DND-41 (cell line): ENCODE measurements around the gene HNF1B.

Experiments used
- ATAC-seq: fragments of 200-7000 bp; cut with Tn5 transposase; 3 replicates; pipeline ENCODE4 v1.9.1; 2021; ENCODE audit warnings: low read depth; ENCODE audit not compliant: insufficient read depth
- DNase-seq: peaks from one replicate; pipeline ENCODE4 v3.0.0-alpha.2; 2020
- H2AFZ ChIP-seq: 2 replicates; pipeline ENCODE4 v1.6.0; 2012; ENCODE audit warnings: low read depth, low read length
- H3K27ac ChIP-seq: 2 replicates; pipeline ENCODE4 v1.5.1; 2012; ENCODE audit warnings: low read length, inconsistent platforms
- H3K27me3 ChIP-seq: fragments of 200-600 bp; sonication (generic); 2 replicates; pipeline ENCODE4 v1.6.0; 2012; ENCODE audit warnings: low read length, mild to moderate bottlenecking, inconsistent platforms; ENCODE audit not compliant: insufficient read depth, poor library complexity
- H3K36me3 ChIP-seq: 2 replicates; pipeline ENCODE4 v1.5.1; 2012; ENCODE audit warnings: low read length, inconsistent platforms; ENCODE audit not compliant: insufficient read depth
- H3K4me1 ChIP-seq: 2 replicates; pipeline ENCODE4 v1.5.1; 2012; ENCODE audit warnings: mild to moderate bottlenecking, low read length; ENCODE audit not compliant: insufficient read depth
- H3K4me2 ChIP-seq: 2 replicates; pipeline ENCODE4 v1.6.0; 2012; ENCODE audit warnings: mild to moderate bottlenecking, moderate library complexity, low read length, inconsistent platforms; ENCODE audit not compliant: insufficient read depth
- H3K4me3 ChIP-seq, 2 experiments: fragments of 200-600 bp in 1 of 2; shearing (Covaris generic) in 1 of 2; 2 replicates each; pipeline ENCODE4 v1.5.1; 2012 to 2016; ENCODE audit warnings: inconsistent platforms in 2 of 2, low read length in 2 of 2, mild to moderate bottlenecking in 2 of 2, low read depth in 1 of 2, moderate library complexity in 1 of 2
- H3K79me2 ChIP-seq: 2 replicates; pipeline ENCODE4 v1.6.0; 2012; ENCODE audit warnings: low read length, inconsistent platforms; ENCODE audit not compliant: insufficient read depth
- H3K9ac ChIP-seq: 2 replicates; pipeline ENCODE4 v1.6.0; 2012; ENCODE audit warnings: low read depth, mild to moderate bottlenecking, inconsistent platforms, low read length, moderate library complexity
- H3K9me3 ChIP-seq: 2 replicates; pipeline ENCODE4 v1.5.1; 2012; ENCODE audit warnings: low read length, moderate library complexity, mild to moderate bottlenecking, inconsistent platforms; ENCODE audit not compliant: insufficient read depth, severe bottlenecking
- H4K20me1 ChIP-seq: 2 replicates; pipeline ENCODE4 v1.6.0; 2012; ENCODE audit warnings: low read length; ENCODE audit not compliant: insufficient read depth
- EZH2 ChIP-seq: IDR thresholded peaks from 3 replicates; pipeline ENCODE4 v1.6.1; 2012; ENCODE audit warnings: borderline replicate concordance, low read depth, mild to moderate bottlenecking, moderate library complexity, low read length, inconsistent platforms; ENCODE audit not compliant: severe bottlenecking
- TF ChIP-seq, protein P1 (sequence below): IDR thresholded peaks from 2 replicates; pipeline ENCODE4 v1.5.1; 2012; ENCODE audit warnings: borderline replicate concordance, low read length, moderate library complexity, mild to moderate bottlenecking; ENCODE audit not compliant: poor library complexity, severe bottlenecking; ENCODE audit errors: extremely low read depth

HNF1B gene

GRCh38 chr17:37699285-37699973 lies 45.4 kb downstream of the HNF1B start:
- no peaks in the 10 kb centered on the region for H3K79me2 ChIP-seq
- no peak overlapping the region for H3K27ac ChIP-seq
- ATAC-seq (no peak), DNase-seq (no peak)
- H3K4me2 ChIP-seq: no peak overlapping the region
- H3K4me1 ChIP-seq: no peaks in the 10 kb centered on the region
- H3K9ac ChIP-seq: no peak overlapping the region
- no peak overlapping the region for H2AFZ ChIP-seq
- no peak for TF ChIP-seq EZH2
- TF ChIP-seq, protein P1, sequence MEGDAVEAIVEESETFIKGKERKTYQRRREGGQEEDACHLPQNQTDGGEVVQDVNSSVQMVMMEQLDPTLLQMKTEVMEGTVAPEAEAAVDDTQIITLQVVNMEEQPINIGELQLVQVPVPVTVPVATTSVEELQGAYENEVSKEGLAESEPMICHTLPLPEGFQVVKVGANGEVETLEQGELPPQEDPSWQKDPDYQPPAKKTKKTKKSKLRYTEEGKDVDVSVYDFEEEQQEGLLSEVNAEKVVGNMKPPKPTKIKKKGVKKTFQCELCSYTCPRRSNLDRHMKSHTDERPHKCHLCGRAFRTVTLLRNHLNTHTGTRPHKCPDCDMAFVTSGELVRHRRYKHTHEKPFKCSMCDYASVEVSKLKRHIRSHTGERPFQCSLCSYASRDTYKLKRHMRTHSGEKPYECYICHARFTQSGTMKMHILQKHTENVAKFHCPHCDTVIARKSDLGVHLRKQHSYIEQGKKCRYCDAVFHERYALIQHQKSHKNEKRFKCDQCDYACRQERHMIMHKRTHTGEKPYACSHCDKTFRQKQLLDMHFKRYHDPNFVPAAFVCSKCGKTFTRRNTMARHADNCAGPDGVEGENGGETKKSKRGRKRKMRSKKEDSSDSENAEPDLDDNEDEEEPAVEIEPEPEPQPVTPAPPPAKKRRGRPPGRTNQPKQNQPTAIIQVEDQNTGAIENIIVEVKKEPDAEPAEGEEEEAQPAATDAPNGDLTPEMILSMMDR: no peak
- H3K27me3 ChIP-seq: peaks cover 16% of the 10 kb centered on the region
- no peak overlapping the region for H3K4me3 ChIP-seq
- H3K36me3 ChIP-seq: no peaks in the 10 kb centered on the region
- H3K9me3 ChIP-seq: no peaks in the 10 kb centered on the region
- no peaks in the 10 kb centered on the region for H4K20me1 ChIP-seq

- Histone ChIP-seq H3K9me3 (no peaks in the 10 kb centered on the region), H3K4me2 (no peak overlapping the region), H2AFZ (no peak overlapping the region), H3K4me3 (no peak overlapping the region), H3K4me1 (no peaks in the 10 kb centered on the region), H4K20me1 (no peaks in the 10 kb centered on the region), H3K9ac (no peak overlapping the region), H3K79me2 (no peaks in the 10 kb centered on the region), H3K27me3 (peaks cover 13% of the 10 kb centered on the region), H3K36me3 (no peaks in the 10 kb centered on the region), H3K27ac (no peak overlapping the region)
- ATAC-seq (no peak), DNase-seq (no peak)
- TF ChIP-seq, protein P1: no peak
- TF ChIP-seq EZH2: no peak
These were observed 46.0 kb downstream of the HNF1B start for GRCh38 chr17:37698911-37699255.

DNA sequence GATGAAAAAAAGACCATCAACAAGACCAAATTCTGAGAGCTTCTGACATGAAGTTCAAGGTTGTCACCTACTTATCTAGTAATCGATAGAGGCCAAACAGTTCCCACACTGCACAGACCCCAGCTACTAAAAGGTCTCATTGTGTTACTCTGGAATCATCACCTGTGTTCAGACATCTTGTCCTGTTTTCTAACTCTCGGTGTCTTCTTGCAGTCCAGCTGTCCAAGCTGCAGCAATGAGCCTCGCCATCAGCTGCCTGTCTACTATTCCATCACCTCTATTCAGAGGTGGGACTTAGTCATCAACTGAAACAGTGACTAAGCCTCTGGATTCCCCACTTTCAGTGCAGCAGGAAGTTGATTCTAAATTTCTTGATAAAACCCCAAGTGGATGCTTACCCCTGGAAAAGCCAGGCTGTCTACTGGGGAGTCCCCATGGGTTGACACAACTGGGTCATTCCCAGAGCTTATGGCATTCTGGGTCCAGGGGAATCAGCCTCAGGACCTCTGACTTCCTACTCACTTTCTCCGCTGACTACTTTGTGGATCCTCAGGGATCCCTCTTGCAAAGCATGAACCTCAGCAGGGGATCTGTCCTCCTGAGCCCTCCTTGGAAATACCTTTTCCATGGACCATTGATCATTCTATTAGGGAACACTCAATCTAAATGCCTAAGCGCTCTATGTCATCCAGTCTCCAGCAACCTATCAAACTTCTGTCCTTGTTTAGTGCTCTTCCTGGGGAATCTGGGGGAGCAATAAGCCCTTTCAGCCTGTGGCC lies 46.5 kb downstream of the HNF1B start:
- Histone ChIP-seq H3K9ac (no peak overlapping the region), H3K4me3 (no peak overlapping the region), H4K20me1 (no peaks in the 10 kb centered on the region), H3K79me2 (no peaks in the 10 kb centered on the region), H3K36me3 (no peaks in the 10 kb centered on the region), H3K27ac (no peak overlapping the region), H3K27me3 (peaks cover 9% of the 10 kb centered on the region), H3K9me3 (no peaks in the 10 kb centered on the region), H3K4me1 (no peaks in the 10 kb centered on the region), H3K4me2 (no peak overlapping the region), H2AFZ (no peak overlapping the region)
- no peak for ATAC-seq
- TF ChIP-seq, protein P1: no peak
- TF ChIP-seq EZH2: no peak
- DNase-seq: no peak

DNA sequence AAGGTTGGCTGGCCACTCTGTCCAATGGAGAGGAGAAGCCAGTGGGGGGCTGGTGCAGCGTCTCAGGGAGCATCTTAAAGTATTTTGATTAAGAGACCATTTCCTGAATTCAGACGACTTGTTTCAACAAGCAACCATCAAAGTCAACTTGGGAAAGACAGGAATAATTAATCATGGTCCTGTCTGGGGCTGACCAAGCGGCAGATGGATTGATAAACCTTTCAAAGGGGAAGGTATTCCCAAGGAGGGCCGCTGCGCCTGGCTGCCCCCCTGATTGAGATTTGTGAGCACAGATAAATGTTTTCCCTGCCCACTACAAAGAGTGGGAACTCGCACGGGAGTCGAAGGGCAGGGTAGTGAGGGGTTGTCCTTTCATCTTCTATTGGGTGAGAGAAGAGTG lies 47.5 kb downstream of the HNF1B start:
- no peaks in the 10 kb centered on the region for H4K20me1 ChIP-seq
- TF ChIP-seq, protein P1: no peak
- no peak for TF ChIP-seq EZH2
- no peak overlapping the region for H3K9ac ChIP-seq
- DNase-seq (no peak), ATAC-seq (no peak)
- no peak overlapping the region for H3K4me3 ChIP-seq
- H3K27me3 ChIP-seq: peaks cover 3% of the 10 kb centered on the region
- H3K4me2 ChIP-seq: no peak overlapping the region
- no peaks in the 10 kb centered on the region for H3K4me1 ChIP-seq
- H2AFZ ChIP-seq: no peak overlapping the region
- H3K79me2 ChIP-seq: no peaks in the 10 kb centered on the region
- H3K27ac ChIP-seq: no peak overlapping the region
- H3K9me3 ChIP-seq: no peaks in the 10 kb centered on the region
- H3K36me3 ChIP-seq: no peaks in the 10 kb centered on the region
